HG03575 (cell line): ENCODE data around the gene RING1.

Experiments used
- ATAC-seq: cut with Tn5 transposase; IDR thresholded peaks from one replicate; pipeline ENCODE4 v1.9.1; 2021; ENCODE audit not compliant: unreplicated experiment, insufficient number of reproducible peaks, low FRiP score; ENCODE audit errors: extremely low read depth

Gene RING1

DNA sequence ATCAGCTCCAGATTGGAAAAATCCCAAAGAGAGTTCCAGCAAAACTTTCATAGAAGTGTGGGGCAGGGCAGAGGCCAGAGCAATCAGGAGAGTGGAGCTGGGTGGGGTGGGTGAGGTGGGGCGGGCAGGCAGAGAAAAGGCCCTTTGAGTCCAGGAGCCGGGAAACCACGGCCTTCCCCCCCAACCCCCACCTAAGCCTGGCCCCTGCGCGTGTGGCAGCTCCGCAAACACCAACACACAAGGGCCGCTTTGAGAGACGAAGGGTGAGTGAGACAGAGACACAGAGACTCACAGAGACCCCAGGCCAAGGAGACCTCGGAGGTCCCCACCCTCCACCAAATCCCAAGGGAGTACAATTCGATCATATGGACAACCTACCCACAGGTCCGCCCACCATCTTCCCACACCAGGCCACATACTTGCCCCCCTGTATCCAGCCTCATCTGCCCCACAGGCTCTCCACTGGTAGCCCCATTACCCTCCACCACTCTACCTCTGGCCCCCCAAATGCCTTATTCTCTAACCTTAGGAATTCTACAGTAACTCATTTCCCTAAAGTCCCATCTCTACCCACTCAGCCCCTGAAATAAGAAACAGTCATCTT is 17.7 kb upstream of the RING1 start:
- no peak for ATAC-seq

DNA sequence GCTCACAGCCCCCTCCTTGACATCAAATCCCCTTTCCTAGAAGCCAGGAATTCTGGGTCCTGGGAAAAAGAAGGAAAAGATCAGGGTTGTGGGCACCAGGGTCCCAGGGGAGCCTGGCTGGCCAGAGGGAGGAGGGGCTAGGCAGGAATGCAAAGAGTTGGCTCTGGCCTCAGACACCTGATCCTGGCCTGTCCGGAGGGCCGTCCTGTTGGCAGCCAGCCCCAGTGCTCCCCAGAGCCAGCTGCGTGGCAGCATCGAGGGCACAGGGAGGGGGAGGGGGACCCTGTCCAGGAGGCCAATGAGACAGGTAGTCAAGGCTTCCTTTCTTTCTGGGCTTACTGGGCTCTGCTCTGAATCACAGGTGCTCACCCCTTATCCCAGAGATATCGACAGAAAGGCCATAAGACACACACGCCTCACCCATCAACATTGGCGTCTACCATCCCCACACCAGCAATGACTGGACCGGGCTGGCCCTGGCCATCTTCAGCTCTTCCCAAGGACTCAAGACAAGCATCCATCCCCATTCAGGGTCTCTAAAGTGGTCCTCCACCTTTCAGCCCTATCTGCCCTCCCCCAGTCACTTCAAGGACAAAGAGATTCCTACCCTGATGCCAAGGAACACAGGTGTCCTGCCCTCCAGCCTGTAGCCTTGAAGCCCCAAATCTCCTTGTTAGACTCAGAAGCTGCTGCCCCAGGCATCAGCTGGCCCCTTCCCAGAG is 16.8 kb upstream of the RING1 start:
- no peak for ATAC-seq

DNA sequence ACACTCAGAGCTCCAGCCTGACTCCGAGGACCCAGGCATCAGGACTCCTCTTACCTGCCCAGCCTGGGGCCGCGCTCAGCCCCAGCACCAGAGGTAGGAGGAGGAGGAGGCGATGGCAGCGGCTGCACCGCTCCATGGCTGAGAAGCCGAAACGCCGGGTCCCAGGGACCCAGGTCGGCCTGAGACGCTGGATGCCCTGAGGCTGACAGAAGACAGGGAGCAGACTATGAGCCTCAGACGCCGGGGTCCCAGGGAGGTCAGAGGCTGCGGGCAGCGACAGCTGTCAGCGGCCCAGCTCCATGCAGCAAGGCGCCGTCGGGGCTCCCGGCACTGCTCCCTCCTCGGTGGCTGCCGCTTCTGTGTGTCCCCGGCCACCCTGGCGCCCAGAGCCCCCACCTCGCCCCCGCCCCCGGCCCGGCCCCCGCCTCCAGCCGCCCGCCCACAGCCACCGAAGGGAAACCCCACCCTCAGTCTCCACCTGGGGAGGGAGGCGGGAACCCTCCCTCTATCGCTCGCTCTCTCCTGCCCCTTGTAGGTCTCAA is 16.1 kb upstream of the RING1 start, which contains the start of gene COL11A2:
Gene COL11A2 (minus strand): TSS at position 363 of the 542 bp plus-strand sequence. CDS start 227 bp downstream, at position 136.
- no peak for ATAC-seq

DNA sequence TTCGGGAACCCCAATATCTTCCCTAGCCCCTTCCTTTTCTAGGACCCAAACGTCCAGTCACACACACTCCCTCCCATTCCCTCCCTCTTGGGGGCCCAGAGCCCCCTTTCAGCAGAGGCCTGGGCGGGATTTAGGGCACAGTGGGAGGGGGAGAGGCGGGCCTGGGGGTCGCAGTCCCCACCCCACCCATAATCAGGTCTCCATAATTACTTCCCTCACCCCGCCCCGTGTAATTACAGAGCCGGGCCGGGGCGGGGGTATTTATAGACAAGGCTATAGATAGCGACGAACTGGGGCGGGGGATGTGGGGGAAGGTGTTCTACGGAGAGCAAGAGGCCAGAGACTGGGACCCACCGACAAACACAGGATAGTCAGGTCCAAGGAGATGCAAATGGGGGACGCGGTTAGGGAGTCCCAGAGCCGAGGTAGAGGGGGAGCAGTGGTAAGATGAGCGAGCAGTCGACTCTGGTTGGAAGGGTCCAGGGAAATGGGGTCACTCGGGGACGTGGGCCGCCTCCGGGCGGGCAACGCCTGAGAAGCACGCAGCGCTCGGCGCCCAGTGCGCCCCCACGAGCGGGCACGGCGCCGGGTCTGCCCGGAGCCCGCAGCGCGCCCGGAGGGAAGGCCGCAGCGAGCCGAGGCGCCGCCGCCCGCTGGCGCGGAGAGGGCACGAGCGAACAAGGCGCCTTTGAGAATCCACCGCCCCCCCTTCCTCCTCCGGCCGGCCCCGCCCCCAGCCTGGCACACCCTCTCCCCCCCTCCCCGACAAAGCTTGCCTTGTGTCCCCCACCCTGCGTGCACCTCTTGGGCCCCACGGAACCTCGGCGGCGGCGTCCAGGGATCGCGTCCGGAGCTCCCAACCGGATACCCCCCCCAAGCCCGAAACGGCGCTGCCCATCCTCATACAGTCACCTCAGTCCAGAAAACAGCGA is 15.4 kb upstream of the RING1 start:
- ATAC-seq = no peak

DNA sequence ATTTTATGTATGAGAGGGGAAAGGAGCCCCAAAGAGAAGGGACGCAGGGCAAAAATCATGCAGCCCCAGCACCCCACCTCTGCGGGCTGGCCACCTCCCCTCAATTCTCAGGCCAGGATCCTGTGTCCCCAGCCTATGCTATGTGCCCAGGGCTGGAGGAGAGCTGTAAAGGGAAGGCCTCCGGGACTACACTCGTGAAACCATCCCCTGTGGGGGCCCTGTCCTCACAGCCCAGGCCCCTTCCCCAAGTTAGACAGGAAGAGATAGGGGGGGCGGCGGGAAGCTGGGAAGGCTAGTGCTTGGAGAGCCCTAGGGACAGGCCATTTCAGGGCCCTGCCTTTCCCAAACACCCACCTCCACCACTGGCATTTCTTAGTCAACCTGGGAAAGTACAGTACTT is 14.7 kb upstream of the RING1 start:
- no peak for ATAC-seq

DNA sequence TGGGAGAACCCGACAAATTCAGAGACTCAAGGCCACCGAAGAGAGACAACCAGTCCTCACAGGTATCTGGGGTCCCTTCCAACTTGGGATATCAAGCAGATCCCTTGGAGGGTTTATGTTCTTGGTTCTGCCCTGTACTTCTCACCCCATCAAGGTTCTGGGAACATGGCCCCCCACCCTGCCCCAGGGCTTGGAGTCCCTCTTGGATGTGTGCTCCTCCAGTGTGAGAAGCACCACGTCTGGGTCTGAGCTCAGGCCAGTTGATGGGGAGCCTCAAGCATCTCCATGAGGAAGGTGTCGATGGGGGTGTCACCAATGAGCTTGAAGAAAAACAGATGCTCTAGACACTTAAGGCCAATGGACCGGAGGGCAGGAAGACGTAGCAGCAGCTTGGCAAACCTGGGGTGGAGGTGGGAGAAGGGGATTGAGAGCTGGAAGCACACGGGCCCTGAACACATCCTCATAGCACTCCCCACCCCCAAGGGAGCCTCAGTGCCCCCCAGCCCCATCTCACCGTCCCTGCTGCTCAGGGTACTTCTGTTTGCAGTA is 13.8 kb upstream of the RING1 start:
- no peak for ATAC-seq

DNA sequence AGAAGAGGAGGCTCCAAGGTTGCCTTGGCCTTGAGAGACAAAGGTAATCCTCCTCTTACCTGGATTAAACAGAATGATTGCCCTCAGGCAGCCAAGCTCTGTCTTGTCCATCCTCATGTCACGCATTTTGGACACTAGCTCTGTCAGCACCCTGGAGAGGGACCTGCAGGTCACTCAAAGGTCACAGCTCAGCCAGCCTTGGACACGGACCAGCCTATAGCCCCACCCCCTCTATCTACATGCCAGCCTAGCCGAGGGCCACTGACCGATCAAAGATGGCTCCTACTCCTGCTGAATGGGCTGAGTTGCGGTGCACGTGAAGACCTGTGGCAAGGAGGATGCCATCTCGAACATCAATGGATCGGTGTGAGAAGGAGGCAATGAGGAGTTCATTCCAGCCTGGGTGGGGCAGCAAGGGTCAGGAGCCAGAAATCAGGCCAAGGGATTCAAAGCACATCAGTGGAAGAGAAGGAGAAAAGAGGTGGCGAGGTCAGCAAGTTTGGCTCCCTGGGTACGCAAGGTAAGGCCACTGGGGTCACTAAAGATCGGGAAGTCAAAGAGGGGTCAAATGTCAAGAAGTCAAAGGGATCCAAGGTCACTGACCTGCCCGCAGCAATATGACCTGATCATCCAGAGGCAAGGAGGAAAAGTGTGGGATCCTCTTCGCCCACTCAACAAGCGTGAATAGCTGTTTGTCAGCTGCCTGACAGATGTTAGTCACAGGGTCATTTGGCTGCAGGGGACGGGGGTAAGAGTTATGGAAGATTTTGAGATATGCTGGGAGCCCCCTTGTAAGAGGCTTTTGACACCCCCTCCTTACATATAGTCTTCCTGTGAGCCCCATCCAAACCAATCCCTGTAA is 12.8 kb upstream of the RING1 start:
- no peak for ATAC-seq

DNA sequence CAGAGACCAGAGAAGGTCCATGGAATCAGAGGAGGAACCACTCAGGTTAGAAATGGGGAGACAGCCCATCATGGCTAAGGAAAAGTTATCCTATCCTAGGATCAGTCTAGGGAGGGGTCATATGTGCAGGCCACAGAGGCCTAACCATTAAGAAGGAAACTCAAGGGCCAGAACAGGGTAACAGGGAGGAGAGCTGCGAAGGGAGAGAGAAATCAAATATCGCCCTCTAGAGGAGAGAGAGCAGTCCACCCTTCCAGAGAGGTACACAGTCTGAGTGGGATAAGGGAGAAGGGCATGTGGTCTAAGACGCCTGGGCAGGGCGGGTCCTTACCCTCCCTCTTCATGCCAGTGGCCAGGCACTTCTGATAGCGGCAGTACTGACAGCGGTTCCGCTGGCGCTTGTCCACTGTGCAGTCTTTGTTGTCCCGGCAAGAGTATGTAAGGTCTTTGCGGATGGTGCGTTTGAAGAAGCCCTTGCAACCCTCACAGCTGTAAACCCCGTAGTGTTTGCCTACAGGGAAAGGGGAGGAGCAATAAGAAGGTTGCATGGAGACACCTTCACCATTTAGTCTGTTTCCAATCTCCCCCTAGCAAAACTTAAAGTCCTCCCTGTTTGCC is 10.8 kb upstream of the RING1 start:
- no peak for ATAC-seq

DNA sequence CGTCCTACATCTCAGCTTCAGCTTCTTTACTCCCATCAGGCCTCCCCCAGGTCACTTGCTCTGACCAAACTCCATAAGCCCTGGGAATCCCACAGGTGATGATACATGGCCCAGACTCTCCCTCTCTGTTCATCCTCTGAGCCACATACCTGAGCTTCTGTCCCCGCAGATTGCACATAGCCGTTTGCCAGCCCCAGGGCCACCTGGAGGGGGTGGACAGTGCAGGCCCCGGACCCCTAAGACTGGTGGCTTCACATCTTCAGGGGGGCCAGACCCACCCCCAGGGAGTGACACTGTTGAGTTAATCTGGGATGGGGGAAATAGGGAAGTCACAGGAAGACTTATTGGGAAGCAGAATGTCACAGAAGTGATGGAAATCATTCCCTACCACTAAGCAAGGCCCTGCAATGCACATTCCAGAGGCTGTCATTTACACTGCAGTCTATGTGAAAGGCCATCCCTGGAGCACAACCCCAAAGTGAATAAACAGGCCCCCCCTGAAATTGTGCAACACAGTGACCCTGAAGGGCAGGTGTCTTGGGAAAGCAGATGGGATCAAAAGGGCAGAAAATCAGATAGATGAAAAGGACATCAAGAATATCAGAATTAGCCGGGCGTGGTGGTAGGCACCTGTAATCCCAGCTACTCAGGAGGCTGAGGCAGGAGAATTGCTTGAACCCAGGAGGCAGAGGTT is 10.0 kb upstream of the RING1 start:
- ATAC-seq = no peak

DNA sequence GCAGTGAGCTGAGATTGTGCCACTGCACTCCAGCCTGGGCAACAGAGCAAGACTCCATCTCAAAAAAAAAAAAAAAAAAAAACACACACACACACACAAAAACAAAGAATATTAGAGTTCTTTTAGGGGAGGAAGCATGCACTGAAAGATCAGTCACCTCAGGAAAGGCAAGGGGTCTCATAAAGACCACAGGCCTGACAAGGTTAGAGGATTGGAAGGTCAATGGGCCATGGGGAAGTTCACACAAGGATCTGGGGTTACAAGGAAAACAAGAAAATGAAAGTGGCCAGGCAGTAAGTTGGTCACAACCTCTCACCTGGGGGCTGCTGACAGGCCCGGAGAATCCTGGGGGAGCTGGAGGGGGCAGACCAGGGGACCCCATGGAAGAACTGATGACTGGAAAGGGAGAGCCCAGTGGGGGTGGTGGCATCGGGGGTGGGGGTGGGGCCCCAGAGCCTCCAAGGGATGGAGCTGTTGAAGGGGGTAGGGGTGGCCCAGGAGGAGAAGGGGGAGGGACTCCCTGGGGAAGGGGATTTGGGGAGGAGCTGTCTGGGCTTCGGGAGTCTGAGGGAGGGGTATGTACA is 9.4 kb upstream of the RING1 start:
- ATAC-seq = no peak

DNA sequence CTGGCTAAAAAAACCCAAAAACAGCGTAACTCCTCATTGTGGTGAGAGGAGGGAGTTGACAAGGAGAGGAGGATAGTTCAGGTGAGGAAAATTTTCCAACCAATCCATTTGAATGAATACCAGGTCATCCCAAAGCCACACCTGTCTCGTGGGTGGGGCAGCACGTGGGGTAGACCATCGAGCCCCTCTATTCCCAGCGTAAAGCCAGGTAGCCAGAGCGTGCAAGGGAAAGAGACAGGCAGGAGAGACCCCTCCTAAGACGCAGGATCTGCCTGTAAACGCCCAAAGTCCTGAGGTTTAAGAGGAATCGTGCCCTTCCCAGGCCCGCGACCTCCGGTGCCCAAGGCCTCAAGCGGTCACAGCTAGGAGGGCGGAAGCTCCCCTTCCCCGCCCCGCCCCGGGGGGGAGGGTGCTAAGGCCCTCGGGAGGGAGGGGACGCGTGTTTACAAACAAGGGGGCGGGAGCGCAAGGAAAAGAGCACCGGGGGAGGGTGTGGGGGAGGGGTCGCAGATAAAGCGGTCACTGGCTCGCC is 8.5 kb upstream of the RING1 start:
- no peak for ATAC-seq

DNA sequence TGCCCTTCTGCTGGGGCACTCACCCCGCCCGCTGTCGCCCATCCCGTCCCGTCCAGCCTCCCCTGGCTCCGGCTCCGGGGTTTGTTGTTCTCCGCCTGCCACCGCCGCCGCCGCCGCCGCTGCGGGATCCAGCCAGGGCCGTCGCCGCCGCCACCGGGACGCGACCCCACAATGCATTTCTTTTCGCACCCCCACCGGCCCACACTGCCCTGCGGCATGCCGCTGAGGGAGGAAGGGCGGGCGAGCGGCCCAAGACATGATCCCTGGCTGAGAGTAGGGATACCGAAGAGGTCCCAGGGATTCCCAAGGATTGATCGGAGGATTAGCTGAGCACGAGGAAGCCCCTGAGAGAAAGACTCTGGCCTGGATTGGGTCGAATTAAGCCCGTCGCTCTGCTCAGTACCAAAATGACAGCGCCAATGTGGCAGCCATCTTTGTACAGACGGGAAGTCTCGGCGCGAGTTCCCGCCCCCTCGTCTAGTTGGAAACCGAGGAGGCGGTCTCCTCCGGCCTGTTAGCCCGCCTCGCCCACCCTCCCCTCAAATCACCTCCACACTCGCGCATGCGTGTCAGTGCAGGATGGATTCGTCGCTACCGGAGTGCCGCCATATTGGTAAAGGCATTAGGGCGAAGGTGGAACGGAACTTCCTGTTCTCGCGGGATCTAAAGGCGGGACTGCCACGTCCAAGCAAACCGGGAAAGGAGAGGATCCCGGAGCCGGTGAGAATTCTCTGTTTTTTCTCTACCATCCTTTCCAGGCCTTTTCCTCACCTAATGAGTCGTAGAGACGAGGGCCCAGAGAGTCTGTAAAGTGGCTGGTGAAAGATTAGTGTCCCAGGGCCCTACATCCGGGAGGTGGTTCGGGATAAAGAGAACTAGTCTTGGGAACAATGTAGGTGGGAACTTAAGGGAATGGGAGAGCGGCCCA is 7.8 kb upstream of the RING1 start, which contains the start of the genes RXRB and SLC39A7:
Gene RXRB (minus strand): TSS at position 447 of the 928 bp plus-strand sequence. CDS start 189 bp downstream, at position 258.
Gene SLC39A7 (plus strand): TSS at position 649 of the 928 bp plus-strand sequence. CDS start 379 bp downstream, outside the sequence.
- no peak for ATAC-seq

DNA sequence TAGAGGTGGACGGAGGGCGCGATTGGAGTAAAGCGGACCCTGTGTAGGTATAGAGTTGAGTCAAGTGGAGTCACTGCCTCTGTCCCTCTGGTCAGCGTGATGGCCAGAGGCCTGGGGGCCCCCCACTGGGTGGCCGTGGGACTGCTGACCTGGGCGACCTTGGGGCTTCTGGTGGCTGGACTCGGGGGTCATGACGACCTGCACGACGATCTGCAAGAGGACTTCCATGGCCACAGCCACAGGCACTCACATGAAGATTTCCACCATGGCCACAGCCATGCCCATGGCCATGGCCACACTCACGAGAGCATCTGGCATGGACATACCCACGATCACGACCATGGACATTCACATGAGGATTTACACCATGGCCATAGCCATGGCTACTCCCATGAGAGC is 7.2 kb upstream of the RING1 start:
- no peak for ATAC-seq

DNA sequence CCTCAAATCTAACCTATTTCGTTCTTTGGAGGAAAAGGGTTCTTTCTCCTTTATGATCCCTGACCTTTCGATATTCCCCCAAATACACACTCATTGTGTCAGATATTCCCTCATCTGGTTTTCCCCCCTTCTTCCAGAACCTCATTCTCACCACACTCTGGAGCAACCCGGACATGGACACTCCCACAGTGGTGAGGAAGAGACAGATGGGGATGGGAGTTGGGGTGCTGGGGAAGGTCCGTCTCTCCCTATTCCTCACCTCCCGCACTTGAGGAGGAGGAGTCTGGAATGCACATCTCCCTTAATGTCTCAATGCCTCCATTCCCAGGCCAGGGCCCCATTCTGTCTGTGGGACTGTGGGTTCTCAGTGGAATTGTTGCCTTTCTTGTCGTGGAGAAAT is 6.4 kb upstream of the RING1 start:
- no peak for ATAC-seq

DNA sequence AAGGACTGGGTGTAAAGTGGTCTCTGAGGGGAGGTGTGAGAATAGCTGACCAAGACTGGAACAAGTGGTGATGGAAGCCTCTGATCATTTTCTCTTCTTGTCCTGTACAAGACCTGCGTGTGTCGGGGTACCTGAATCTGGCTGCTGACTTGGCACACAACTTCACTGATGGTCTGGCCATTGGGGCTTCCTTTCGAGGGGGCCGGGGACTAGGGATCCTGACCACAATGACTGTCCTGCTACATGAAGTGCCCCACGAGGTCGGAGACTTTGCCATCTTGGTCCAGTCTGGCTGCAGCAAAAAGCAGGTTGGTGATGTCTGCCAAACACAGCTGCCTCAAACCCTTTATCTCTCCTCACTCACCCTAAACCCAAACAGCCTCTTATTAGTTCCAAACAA is 5.5 kb upstream of the RING1 start:
- no peak for ATAC-seq
